ENCODE results near the gene KCNG1. TPM values are rescaled to one million over a fixed set of nuclear protein-coding genes. Genes with fewer than 3 reads are reported as not detected.

The KCNG1 gene
- total RNA-seq, 1 donor from 2014 or later: 7.8 TPM

GRCh38 chr20:51004781-51005180, 18.1 kb downstream of the KCNG1 start:
- no peak for TF ChIP-seq CTCF (IDR thresholded peaks at IDR 0.05; ENCODE audit: unreplicated experiment)
- DNase-seq (ENCODE audit: low spot score, unreplicated experiment): no peak
- no peaks in the 10 kb centered on the region for H3K4me1 Mint-ChIP-seq (ENCODE audit: low read depth)
- no peak overlapping the region for H3K4me3 Mint-ChIP-seq (ENCODE audit: low read depth)
- peaks cover 5% of the 10 kb centered on the region for H3K36me3 Mint-ChIP-seq (ENCODE audit: insufficient read depth)
- H3K27ac Mint-ChIP-seq: no peak overlapping the region
- H3K9me3 Mint-ChIP-seq (ENCODE audit: low read depth): no peaks in the 10 kb centered on the region
- peaks cover 6% of the 10 kb centered on the region for H3K27me3 Mint-ChIP-seq

- H3K27me3 Mint-ChIP-seq: peaks cover 6% of the 10 kb centered on the region
Observed at GRCh38 chr20:51004305-51004727, 18.6 kb downstream of the KCNG1 start.

GRCh38 chr20:51003753-51004152, 19.2 kb downstream of the KCNG1 start:
- H3K9me3 Mint-ChIP-seq (ENCODE audit: low read depth): no peaks in the 10 kb centered on the region
- H3K27ac Mint-ChIP-seq: no peak overlapping the region
- H3K4me1 Mint-ChIP-seq (ENCODE audit: low read depth): no peaks in the 10 kb centered on the region
- DNase-seq (ENCODE audit: low spot score, unreplicated experiment): no peak
- TF ChIP-seq CTCF (IDR thresholded peaks at IDR 0.05; ENCODE audit: unreplicated experiment): no peak
- H3K27me3 Mint-ChIP-seq: peaks cover 6% of the 10 kb centered on the region
- H3K4me3 Mint-ChIP-seq (ENCODE audit: low read depth): no peak overlapping the region
- H3K36me3 Mint-ChIP-seq (ENCODE audit: insufficient read depth): peaks cover 3% of the 10 kb centered on the region

More at GRCh38 chr20:51004305-51004727, 18.6 kb downstream of the KCNG1 start:
- no peak for DNase-seq (ENCODE audit: low spot score, unreplicated experiment)
- no peaks in the 10 kb centered on the region for H3K9me3 Mint-ChIP-seq (ENCODE audit: low read depth)
- H3K27ac Mint-ChIP-seq: no peak overlapping the region
- peaks cover 5% of the 10 kb centered on the region for H3K36me3 Mint-ChIP-seq (ENCODE audit: insufficient read depth)
- H3K4me1 Mint-ChIP-seq (ENCODE audit: low read depth): no peaks in the 10 kb centered on the region
- TF ChIP-seq CTCF (IDR thresholded peaks at IDR 0.05; ENCODE audit: unreplicated experiment): no peak
- H3K4me3 Mint-ChIP-seq (ENCODE audit: low read depth): no peak overlapping the region

GRCh38 chr20:51002633-51003032, 20.3 kb downstream of the KCNG1 start:
- H3K27ac Mint-ChIP-seq: no peak overlapping the region
- peaks cover 6% of the 10 kb centered on the region for H3K27me3 Mint-ChIP-seq
- peaks cover 3% of the 10 kb centered on the region for H3K36me3 Mint-ChIP-seq (ENCODE audit: insufficient read depth)
- no peak overlapping the region for H3K4me3 Mint-ChIP-seq (ENCODE audit: low read depth)
- H3K4me1 Mint-ChIP-seq (ENCODE audit: low read depth): no peaks in the 10 kb centered on the region
- TF ChIP-seq CTCF (IDR thresholded peaks at IDR 0.05; ENCODE audit: unreplicated experiment): no peak
- H3K9me3 Mint-ChIP-seq (ENCODE audit: low read depth): no peaks in the 10 kb centered on the region
- no peak for DNase-seq (ENCODE audit: low spot score, unreplicated experiment)

GRCh38 chr20:51001430-51002265, 21.3 kb downstream of the KCNG1 start:
- no peaks in the 10 kb centered on the region for H3K9me3 Mint-ChIP-seq (ENCODE audit: low read depth)
- TF ChIP-seq CTCF (IDR thresholded peaks at IDR 0.05; ENCODE audit: unreplicated experiment): no peak
- peaks cover 3% of the 10 kb centered on the region for H3K36me3 Mint-ChIP-seq (ENCODE audit: insufficient read depth)
- no peaks in the 10 kb centered on the region for H3K4me1 Mint-ChIP-seq (ENCODE audit: low read depth)
- H3K27ac Mint-ChIP-seq: no peak overlapping the region
- H3K4me3 Mint-ChIP-seq (ENCODE audit: low read depth): no peak overlapping the region
- no peak for DNase-seq (ENCODE audit: low spot score, unreplicated experiment)
- peaks cover 12% of the 10 kb centered on the region for H3K27me3 Mint-ChIP-seq

Measured in progenitor cell of endocrine pancreas (in vitro differentiated cells).